A673 (cell line): Measurements from ENCODE around the gene MAGOH. TPM values are rescaled to one million over a fixed set of nuclear protein-coding genes. Genes with fewer than 3 reads are reported as not detected.

Experiments
- BruUV-seq: library from RNA; stranded (reverse); fragments of 400-500 nt; replicated peaks from 2 replicates; lab custom pipeline; 2021; lab: Mats Ljungman, UMichigan
- CTCF ChIA-PET: fragments of 300-600 bp; sonication (Branson Sonifier 250); formaldehyde crosslinking; loops from one replicate; lab custom pipeline; 2022; ENCODE audit warnings: antibody characterized with exemption; lab: Charles Lee
- POLR2A ChIA-PET: fragments of 300-600 bp; sonication (Branson Sonifier 250); formaldehyde crosslinking; loops from one replicate; lab custom pipeline; 2022; ENCODE audit warnings: antibody characterized with exemption; ENCODE audit not compliant: low non-redundant PET; lab: Charles Lee
- DNase-seq: peaks from one replicate; pipeline ENCODE4 v3.0.0-alpha.2; 2015; ENCODE audit warnings: low spot score
- H3K27ac ChIP-seq: fragments of 200-600 bp; sonication (generic); 2 replicates; pipeline ENCODE4 v1.5.1; 2016; ENCODE audit warnings: mixed run types, low read depth, mild to moderate bottlenecking, mixed read lengths, antibody characterized with exemption, low read length; ENCODE audit not compliant: poor library complexity, severe bottlenecking
- H3K27me3 ChIP-seq: fragments of 200-600 bp; sonication (generic); replicated peaks from 2 replicates; pipeline ENCODE4 v1.6.1; 2017; ENCODE audit warnings: mixed run types, low read depth, mild to moderate bottlenecking, mixed read lengths, antibody characterized with exemption, low read length; ENCODE audit not compliant: insufficient read depth, poor library complexity
- H3K36me3 ChIP-seq: fragments of 200-600 bp; sonication (generic); 2 replicates; pipeline ENCODE4 v1.6.1; 2016; ENCODE audit warnings: mixed run types, mild to moderate bottlenecking, mixed read lengths, antibody characterized with exemption, low read length; ENCODE audit not compliant: insufficient read depth, poor library complexity, severe bottlenecking
- H3K4me1 ChIP-seq: fragments of 200-600 bp; sonication (generic); 2 replicates; pipeline ENCODE4 v1.6.1; 2017; ENCODE audit warnings: mixed run types, mild to moderate bottlenecking, mixed read lengths, antibody characterized with exemption, low read length; ENCODE audit not compliant: insufficient read depth, poor library complexity, severe bottlenecking
- H3K4me3 ChIP-seq: fragments of 200-600 bp; sonication (generic); 2 replicates; pipeline ENCODE4 v1.5.1; 2016; ENCODE audit warnings: low read depth, mixed run types, mild to moderate bottlenecking, mixed read lengths, low read length; ENCODE audit not compliant: poor library complexity, severe bottlenecking
- H3K9me3 ChIP-seq: fragments of 200-600 bp; sonication (generic); 2 replicates; pipeline ENCODE4 v1.6.1; 2016; ENCODE audit warnings: mixed run types, low read depth, mild to moderate bottlenecking, mixed read lengths, antibody characterized with exemption, low read length; ENCODE audit not compliant: poor library complexity, severe bottlenecking
- EZH2 ChIP-seq: fragments of 200-600 bp; sonication (generic); IDR thresholded peaks from 2 replicates; pipeline ENCODE4 v1.6.1; 2017; ENCODE audit warnings: borderline replicate concordance, low read depth, mild to moderate bottlenecking, mixed read lengths, antibody characterized with exemption, low read length; ENCODE audit not compliant: poor library complexity, severe bottlenecking
- intact Hi-C: fragments of 100-400 bp; cut with micrococcal nuclease; formaldehyde crosslinking; loops from one replicate; pipeline ENCODE4 v1.10.0; 2022; ENCODE audit not compliant: unreplicated experiment
- total RNA-seq: library from RNA; stranded (reverse); gene quantifications from 2 replicates; pipeline ENCODE4 v1.2.3, GENCODE V29; 2021
- TF ChIP-seq, protein P1 (sequence below): fragments of 300-800, 200-600 bp; sonication (generic); conservative IDR thresholded peaks from 2 replicates; pipeline ENCODE4 v1.5.1; 2017; ENCODE audit warnings: low read depth, mild to moderate bottlenecking, antibody characterized with exemption, low read length, moderate library complexity, mixed read lengths

MAGOH gene
- total RNA-seq, 1 experiment from 2014 or later = 76.3 TPM

DNA sequence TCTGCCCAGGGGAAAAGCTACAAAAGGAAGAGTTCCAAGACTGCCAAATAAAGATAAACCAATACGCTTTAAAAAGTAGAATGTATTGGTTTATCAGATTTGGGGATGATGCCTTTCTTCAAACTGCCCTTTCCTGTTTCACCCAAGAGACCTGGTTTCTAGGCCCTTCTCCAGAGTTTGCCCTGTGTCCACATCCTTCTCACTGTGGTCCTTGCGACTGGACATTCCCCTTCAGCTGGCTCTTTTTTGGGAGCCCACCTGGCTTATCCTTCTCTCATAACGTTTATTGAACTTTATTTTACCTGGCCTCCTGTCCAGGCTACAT, 17.4 kb downstream of the MAGOH start:
- peak overlapping the region; percentile 93 for H3K27ac ChIP-seq

DNA sequence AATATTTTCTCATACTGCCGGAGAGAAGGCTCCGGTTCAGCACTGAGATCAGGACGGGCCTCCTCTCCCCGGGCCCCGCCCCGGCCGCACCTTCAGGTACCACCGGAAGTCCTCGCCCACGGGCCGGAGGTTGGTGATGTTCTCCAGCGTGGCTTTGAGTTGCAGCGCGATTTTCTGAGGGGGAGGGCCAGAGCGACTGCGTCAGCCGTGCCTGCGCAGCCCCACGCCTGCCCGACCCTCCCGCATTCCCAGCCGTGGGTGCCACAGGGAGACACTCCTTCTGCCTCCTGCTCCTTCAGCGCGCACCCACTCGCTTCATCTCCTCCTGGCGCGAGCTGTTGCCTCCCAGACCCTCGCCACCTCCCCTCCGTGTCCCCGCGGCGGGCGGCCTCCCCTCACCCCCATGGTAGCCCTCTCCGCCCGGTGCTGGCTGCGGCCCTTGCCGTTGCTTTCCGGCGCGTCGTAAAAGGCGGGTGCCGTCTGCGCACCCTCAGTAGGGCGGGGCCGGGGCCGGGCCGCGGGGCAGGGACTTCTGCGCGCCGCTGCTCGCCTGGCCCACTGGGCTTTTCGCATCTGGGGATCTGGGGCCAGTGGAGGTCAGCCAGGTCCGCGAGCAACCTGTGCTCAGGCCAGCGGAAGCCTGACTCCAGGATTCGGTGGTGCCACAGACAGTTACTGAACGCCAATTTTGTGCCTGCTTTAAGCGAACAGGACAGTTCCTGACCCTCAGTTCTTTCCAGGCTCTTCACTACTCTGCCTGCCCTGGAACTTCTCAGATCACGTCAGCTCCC, 18.0 kb downstream of the MAGOH start, which contains the start of gene CZIB:
Gene CZIB (minus strand): TSS at position 464 of the 791 bp plus-strand sequence. CDS start 59 bp downstream, at position 405.
- CTCF ChIA-PET = no interaction called here
- no peak for TF ChIP-seq EZH2
- TF ChIP-seq, protein P1, sequence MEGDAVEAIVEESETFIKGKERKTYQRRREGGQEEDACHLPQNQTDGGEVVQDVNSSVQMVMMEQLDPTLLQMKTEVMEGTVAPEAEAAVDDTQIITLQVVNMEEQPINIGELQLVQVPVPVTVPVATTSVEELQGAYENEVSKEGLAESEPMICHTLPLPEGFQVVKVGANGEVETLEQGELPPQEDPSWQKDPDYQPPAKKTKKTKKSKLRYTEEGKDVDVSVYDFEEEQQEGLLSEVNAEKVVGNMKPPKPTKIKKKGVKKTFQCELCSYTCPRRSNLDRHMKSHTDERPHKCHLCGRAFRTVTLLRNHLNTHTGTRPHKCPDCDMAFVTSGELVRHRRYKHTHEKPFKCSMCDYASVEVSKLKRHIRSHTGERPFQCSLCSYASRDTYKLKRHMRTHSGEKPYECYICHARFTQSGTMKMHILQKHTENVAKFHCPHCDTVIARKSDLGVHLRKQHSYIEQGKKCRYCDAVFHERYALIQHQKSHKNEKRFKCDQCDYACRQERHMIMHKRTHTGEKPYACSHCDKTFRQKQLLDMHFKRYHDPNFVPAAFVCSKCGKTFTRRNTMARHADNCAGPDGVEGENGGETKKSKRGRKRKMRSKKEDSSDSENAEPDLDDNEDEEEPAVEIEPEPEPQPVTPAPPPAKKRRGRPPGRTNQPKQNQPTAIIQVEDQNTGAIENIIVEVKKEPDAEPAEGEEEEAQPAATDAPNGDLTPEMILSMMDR = no peak
- Histone ChIP-seq H3K27ac (peak within 1 kb of the TSS; percentile 93), H3K9me3 (no peaks in the 10 kb centered on the region), H3K27me3 (no peaks in the 10 kb centered on the region), H3K36me3 (peaks cover 12% of the 10 kb centered on the region), H3K4me3 (peak within 1 kb of the TSS; percentile 84), H3K4me1 (peaks cover 4% of the 10 kb centered on the region)
- POLR2A ChIA-PET = no interaction called here
- no TSS peak for BruUV-seq
- intact Hi-C loops = no loop called here
- DNase-seq = peak; percentile 94

More for the DNA sequence above, 17.4 kb downstream of the MAGOH start:
- ChIA-PET POLR2A (no interaction called here), CTCF (no interaction called here)
- TF ChIP-seq EZH2 = no peak
- TF ChIP-seq, protein P1 = no peak
- intact Hi-C loops = no loop called here
- DNase-seq = peak; percentile 6
- Histone ChIP-seq H3K4me1 (peaks cover 4% of the 10 kb centered on the region), H3K36me3 (peaks cover 10% of the 10 kb centered on the region), H3K4me3 (peak overlapping the region; percentile 84), H3K27me3 (no peaks in the 10 kb centered on the region), H3K9me3 (no peaks in the 10 kb centered on the region)
- TSS peak; percentile 97 for BruUV-seq

DNA sequence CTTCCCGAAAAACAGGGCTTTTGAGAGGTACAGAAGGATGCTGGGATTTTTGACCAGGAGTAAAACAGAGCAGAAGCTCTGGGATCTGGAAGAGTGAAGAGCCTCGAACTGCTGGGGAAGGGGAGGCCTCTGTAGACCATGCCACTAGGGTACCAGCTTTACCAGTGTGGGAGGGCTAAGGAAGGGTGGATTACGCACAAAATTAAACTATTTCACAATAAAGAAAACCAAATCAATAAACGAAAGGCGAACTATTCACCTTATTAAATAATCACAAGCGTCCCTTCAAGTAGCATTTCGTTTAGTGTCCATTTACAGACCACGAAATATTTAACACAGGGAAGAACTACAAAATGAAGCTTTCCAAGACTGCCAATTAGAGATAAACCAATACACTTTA, 18.6 kb downstream of the MAGOH start:
- no peak for TF ChIP-seq EZH2
- TF ChIP-seq, protein P1 = no peak
- no peaks in the 10 kb centered on the region for H3K27me3 ChIP-seq
- peak overlapping the region; percentile 93 for H3K27ac ChIP-seq
- ChIA-PET CTCF (no interaction called here), POLR2A (no interaction called here)
- no peak for DNase-seq
- no TSS peak for BruUV-seq
- intact Hi-C loops = no loop called here
- H3K36me3 ChIP-seq = peaks cover 16% of the 10 kb centered on the region
- peaks cover 4% of the 10 kb centered on the region for H3K4me1 ChIP-seq
- H3K4me3 ChIP-seq = peak overlapping the region; percentile 84
- no peaks in the 10 kb centered on the region for H3K9me3 ChIP-seq
